HL-60 (cell line): ENCODE data around the gene ZNF813.
A peak's percentile ranks its signal among the peaks of the same experiment; 100 is the strongest.
"Not testable (repeated sequence)": the region's sequence is repeated elsewhere in the genome, so short reads cannot be mapped to it uniquely, and the experiment has no call there.

Source experiments
- DNase-seq, 2 experiments: peaks; one replicate each; pipeline ENCODE4 v3.0.0-alpha.2; 2010 to 2020; ENCODE audit warnings: low read depth in 1 of 2, low spot score in 1 of 2
- H3K27ac ChIP-seq: fragments of 250-450 bp; sonication (Bioruptor Pico); replicated peaks from 2 replicates; pipeline ENCODE4 v1.5.1; 2020; ENCODE audit warnings: mild to moderate bottlenecking, moderate library complexity
- H3K27me3 ChIP-seq: fragments of 250-450 bp; sonication (Bioruptor Pico); 2 replicates; pipeline ENCODE4 v1.5.1; 2021; ENCODE audit warnings: mild to moderate bottlenecking, moderate library complexity; ENCODE audit not compliant: insufficient read depth, poor library complexity, severe bottlenecking
- H3K4me3 ChIP-seq: replicated peaks from 2 replicates; pipeline ENCODE4 v1.5.1; 2011; ENCODE audit warnings: mild to moderate bottlenecking, control low read depth, low read length; ENCODE audit not compliant: insufficient read depth
- GABPA ChIP-seq: IDR thresholded peaks from 2 replicates; pipeline ENCODE4 v1.6.1; 2012; ENCODE audit warnings: low read depth
- POLR2AphosphoS5 ChIP-seq: IDR thresholded peaks from 2 replicates; pipeline ENCODE4 v1.6.1; 2012; ENCODE audit warnings: low read depth
- SPI1 ChIP-seq: IDR thresholded peaks from 2 replicates; pipeline ENCODE4 v1.6.1; 2012; ENCODE audit warnings: low read depth, mild to moderate bottlenecking, borderline replicate concordance
- TF ChIP-seq, protein P1 (sequence below): IDR thresholded peaks from one replicate; pipeline ENCODE4 v1.5.1; 2011; ENCODE audit warnings: low read length, control low read depth, inconsistent platforms; ENCODE audit not compliant: insufficient read depth
- TF ChIP-seq, protein P2 (sequence below): IDR thresholded peaks from 2 replicates; pipeline ENCODE4 v1.6.1; 2012; ENCODE audit warnings: low read depth; ENCODE audit not compliant: insufficient replicate concordance

Gene ZNF813

DNA sequence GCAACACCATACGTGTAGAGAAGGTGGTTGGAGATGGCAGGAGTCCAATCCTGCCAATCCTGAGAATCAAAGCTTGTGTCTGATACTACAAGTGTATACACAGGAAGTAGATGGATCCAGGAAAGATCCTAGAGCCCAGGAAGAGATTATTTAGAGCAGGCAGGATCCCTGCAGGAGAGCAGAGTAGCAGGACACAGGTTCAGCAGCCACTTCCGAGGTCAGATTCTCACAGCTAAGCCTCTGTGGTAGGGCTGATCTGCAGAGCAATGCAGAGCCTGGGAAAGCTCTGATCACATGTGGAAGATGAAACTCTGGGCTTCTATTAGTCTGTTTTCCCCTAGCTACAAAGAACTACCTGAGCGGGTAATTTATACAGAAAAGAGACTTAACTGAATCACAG is 41.9 kb downstream of the ZNF813 start:
- TF ChIP-seq GABPA: no peak
- TF ChIP-seq POLR2AphosphoS5: no peak
- TF ChIP-seq, protein P1, sequence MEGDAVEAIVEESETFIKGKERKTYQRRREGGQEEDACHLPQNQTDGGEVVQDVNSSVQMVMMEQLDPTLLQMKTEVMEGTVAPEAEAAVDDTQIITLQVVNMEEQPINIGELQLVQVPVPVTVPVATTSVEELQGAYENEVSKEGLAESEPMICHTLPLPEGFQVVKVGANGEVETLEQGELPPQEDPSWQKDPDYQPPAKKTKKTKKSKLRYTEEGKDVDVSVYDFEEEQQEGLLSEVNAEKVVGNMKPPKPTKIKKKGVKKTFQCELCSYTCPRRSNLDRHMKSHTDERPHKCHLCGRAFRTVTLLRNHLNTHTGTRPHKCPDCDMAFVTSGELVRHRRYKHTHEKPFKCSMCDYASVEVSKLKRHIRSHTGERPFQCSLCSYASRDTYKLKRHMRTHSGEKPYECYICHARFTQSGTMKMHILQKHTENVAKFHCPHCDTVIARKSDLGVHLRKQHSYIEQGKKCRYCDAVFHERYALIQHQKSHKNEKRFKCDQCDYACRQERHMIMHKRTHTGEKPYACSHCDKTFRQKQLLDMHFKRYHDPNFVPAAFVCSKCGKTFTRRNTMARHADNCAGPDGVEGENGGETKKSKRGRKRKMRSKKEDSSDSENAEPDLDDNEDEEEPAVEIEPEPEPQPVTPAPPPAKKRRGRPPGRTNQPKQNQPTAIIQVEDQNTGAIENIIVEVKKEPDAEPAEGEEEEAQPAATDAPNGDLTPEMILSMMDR: no peak
- DNase-seq: no peak
- Histone ChIP-seq H3K27ac (no peak overlapping the region), H3K27me3 (no peaks in the 10 kb centered on the region), H3K4me3 (no peak overlapping the region)

GRCh38 chr19:53509845-53510244 is 42.3 kb downstream of the ZNF813 start:
- no peak for DNase-seq
- no peaks in the 10 kb centered on the region for H3K27me3 ChIP-seq
- H3K27ac ChIP-seq: no peak overlapping the region
- no peak for TF ChIP-seq POLR2AphosphoS5
- TF ChIP-seq, protein P2, sequence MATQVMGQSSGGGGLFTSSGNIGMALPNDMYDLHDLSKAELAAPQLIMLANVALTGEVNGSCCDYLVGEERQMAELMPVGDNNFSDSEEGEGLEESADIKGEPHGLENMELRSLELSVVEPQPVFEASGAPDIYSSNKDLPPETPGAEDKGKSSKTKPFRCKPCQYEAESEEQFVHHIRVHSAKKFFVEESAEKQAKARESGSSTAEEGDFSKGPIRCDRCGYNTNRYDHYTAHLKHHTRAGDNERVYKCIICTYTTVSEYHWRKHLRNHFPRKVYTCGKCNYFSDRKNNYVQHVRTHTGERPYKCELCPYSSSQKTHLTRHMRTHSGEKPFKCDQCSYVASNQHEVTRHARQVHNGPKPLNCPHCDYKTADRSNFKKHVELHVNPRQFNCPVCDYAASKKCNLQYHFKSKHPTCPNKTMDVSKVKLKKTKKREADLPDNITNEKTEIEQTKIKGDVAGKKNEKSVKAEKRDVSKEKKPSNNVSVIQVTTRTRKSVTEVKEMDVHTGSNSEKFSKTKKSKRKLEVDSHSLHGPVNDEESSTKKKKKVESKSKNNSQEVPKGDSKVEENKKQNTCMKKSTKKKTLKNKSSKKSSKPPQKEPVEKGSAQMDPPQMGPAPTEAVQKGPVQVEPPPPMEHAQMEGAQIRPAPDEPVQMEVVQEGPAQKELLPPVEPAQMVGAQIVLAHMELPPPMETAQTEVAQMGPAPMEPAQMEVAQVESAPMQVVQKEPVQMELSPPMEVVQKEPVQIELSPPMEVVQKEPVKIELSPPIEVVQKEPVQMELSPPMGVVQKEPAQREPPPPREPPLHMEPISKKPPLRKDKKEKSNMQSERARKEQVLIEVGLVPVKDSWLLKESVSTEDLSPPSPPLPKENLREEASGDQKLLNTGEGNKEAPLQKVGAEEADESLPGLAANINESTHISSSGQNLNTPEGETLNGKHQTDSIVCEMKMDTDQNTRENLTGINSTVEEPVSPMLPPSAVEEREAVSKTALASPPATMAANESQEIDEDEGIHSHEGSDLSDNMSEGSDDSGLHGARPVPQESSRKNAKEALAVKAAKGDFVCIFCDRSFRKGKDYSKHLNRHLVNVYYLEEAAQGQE: no peak
- TF ChIP-seq, protein P1: no peak
- TF ChIP-seq GABPA: no peak
- TF ChIP-seq SPI1: no peak
- no peak overlapping the region for H3K4me3 ChIP-seq

- Histone ChIP-seq H3K4me3 (no peak overlapping the region), H3K27me3 (no peaks in the 10 kb centered on the region), H3K27ac (no peak overlapping the region)
- DNase-seq: no peak
- TF ChIP-seq SPI1 (no peak), GABPA (no peak), POLR2AphosphoS5 (no peak)
- TF ChIP-seq, protein P2: no peak
- TF ChIP-seq, protein P1: no peak
Observed at GRCh38 chr19:53511357-53511756, 43.8 kb downstream of the ZNF813 start.

DNA sequence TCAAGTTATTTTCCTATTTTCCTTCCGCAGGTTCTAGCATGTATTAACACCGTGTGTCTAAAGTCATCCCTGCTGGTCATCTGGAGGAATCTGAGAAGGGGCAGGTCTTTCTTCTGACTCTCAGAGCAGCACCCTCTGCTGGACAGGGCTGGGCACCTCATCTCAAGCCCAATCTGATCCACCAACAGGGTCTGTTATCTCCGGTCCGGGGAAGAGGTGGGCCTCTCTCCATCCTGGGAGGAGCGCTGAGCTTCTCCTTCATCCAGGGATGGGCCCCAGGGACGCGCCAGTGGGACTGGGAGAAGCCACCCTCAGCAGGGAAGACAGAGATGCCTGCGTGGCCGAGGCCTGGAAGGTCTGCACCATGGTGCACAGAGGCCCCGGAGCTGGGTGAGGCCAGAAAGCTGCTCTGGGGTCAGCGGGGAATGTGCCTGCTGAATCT is 44.4 kb downstream of the ZNF813 start:
- no peak overlapping the region for H3K27ac ChIP-seq
- peak in 1 of 2 experiments; percentile 43 for DNase-seq
- H3K27me3 ChIP-seq: no peaks in the 10 kb centered on the region
- H3K4me3 ChIP-seq: no peak overlapping the region
- TF ChIP-seq SPI1: no peak
- TF ChIP-seq, protein P2: no peak
- TF ChIP-seq, protein P1: no peak
- no peak for TF ChIP-seq POLR2AphosphoS5
- TF ChIP-seq GABPA: no peak

DNA sequence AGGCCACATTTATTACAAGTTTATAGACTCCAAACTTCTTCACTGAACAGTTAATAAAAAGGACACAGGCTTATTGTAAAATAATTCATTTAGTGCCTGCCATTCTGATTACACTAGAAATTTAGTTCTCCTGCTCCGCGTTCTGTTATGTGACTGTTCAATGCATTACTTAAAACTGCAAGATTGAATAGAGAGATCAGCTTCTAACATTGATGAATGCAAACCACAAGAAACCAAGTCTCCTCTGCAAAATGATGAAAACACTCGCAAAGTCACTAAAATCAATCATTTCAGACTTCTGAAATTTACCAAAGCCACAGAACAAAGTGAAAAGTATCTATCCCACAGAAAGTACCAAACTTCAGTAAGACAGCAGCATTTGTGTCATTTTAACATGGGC is 47.5 kb downstream of the ZNF813 start:
- not testable (repeated sequence) for H3K4me3 ChIP-seq, DNase-seq, H3K27me3 ChIP-seq, H3K27ac ChIP-seq
